ENCODE results near the gene CALCOCO1. TPM values are rescaled to one million over a fixed set of nuclear protein-coding genes. Genes with fewer than 3 reads are reported as not detected.
A peak's percentile ranks its signal among the peaks of the same experiment; 100 is the strongest.

The CALCOCO1 gene
- total RNA-seq, 2 donors from 2014 or later: 108 to 194 TPM

DNA sequence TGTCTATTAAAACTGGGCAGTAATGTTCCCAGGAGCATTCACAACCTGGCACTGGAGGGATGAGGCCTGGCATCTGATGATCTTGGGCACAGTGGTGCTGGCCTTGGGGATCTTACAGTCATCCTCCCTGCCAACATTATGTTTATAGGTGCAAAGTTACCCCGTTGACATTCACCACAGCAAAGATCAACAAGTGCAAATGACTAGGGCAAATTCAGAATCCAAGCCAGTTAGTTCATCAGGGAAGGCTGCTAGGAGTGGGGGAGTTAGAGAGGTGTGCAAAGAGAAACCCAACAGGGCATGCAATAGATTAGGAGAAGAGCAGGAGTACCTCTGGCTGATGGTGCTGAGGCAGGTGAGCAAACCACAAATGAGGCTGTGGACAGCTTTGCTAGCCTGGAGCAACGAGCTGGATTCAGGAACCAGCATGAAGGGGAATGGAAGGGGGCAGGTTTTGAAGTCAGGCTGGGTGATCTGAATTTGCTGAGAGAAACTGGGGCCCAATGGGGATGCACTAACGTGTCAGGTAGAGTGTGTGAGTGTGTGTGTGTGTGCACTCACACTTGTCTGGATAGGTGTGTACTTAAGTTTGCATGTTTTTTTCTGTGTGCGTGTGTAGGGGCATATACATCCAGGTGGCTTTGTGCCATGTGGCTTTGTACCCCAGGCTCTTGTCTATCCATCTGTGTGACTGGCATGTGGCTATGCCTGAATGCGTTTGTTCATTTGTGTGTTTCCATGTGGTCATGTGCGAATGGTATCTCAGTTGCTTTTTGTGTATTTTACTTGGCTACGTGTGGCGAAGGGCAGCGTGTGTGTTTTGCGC lies 22.9 kb upstream of the CALCOCO1 start:
- H3K27ac ChIP-seq: no peak overlapping the region
- no peak overlapping the region for H3K4me3 ChIP-seq
- no peaks in the 10 kb centered on the region for H3K36me3 ChIP-seq
- TF ChIP-seq POLR2AphosphoS5 (IDR thresholded peaks at IDR 0.05) (no peak), POLR2A (IDR thresholded peaks at IDR 0.05) (no peak)
- TF ChIP-seq, protein P1, sequence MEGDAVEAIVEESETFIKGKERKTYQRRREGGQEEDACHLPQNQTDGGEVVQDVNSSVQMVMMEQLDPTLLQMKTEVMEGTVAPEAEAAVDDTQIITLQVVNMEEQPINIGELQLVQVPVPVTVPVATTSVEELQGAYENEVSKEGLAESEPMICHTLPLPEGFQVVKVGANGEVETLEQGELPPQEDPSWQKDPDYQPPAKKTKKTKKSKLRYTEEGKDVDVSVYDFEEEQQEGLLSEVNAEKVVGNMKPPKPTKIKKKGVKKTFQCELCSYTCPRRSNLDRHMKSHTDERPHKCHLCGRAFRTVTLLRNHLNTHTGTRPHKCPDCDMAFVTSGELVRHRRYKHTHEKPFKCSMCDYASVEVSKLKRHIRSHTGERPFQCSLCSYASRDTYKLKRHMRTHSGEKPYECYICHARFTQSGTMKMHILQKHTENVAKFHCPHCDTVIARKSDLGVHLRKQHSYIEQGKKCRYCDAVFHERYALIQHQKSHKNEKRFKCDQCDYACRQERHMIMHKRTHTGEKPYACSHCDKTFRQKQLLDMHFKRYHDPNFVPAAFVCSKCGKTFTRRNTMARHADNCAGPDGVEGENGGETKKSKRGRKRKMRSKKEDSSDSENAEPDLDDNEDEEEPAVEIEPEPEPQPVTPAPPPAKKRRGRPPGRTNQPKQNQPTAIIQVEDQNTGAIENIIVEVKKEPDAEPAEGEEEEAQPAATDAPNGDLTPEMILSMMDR (IDR thresholded peaks at IDR 0.05): no peak
- no peaks in the 10 kb centered on the region for H3K9me3 ChIP-seq
- H3K27me3 ChIP-seq (replicated peaks; ENCODE audit: insufficient read depth): peaks cover 2% of the 10 kb centered on the region
- WGBS: 56% methylated on average over 10 of the region's 10 CpGs
- intact Hi-C loops (cut with DNase I): no loop called here
- DNase-seq (ENCODE audit: low spot score): no peak
- H3K4me1 ChIP-seq (replicated peaks): peaks cover 17% of the 10 kb centered on the region

DNA sequence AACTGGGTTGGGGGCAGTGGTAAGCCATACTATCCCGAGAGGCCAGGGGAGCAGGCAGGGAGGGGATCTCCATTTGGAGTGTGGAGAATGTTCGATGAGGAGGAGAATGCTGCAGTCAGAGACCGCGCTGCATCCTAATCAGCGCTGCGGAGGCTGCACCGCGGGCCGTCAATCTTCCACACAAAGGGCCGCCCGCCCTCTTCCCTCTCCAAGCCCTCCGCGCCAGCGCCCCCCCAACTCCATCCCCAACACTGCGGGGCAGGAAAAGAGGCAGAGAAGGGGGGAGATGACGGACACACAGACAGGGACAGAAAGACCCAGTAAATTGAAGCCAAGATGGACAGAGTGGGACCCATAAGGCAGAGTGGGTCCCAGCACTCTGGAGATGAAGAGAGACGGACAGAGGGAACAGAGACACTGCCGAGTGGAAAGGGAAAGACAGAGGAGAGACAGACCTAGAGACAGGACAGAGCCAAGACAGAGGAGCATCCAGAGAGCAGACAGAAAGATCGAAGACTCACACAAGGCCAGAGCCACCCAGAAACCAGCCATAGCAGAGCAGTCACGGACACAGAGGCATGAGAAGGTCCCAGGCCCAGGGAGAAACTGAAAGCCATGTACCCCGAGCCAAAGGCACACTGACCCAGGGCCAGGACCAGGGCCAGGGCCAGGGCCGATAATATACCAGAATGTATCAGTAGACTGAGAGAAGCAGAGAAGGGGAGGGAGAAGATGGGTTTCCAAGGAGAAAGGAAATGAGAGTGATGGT lies 21.0 kb upstream of the CALCOCO1 start:
- Histone ChIP-seq H3K36me3 (no peaks in the 10 kb centered on the region), H3K27me3 (replicated peaks; ENCODE audit: insufficient read depth) (peaks cover 5% of the 10 kb centered on the region), H3K9me3 (no peaks in the 10 kb centered on the region), H3K27ac (no peak overlapping the region), H3K4me3 (no peak overlapping the region), H3K4me1 (replicated peaks) (peaks cover 10% of the 10 kb centered on the region)
- intact Hi-C loops (cut with DNase I): no loop called here
- 47% methylated on average over 22 of the region's 22 CpGs for WGBS
- DNase-seq (ENCODE audit: low spot score): no peak
- no peak for TF ChIP-seq POLR2A (IDR thresholded peaks at IDR 0.05)
- TF ChIP-seq, protein P1 (IDR thresholded peaks at IDR 0.05): no peak
- no peak for TF ChIP-seq POLR2AphosphoS5 (IDR thresholded peaks at IDR 0.05)

DNA sequence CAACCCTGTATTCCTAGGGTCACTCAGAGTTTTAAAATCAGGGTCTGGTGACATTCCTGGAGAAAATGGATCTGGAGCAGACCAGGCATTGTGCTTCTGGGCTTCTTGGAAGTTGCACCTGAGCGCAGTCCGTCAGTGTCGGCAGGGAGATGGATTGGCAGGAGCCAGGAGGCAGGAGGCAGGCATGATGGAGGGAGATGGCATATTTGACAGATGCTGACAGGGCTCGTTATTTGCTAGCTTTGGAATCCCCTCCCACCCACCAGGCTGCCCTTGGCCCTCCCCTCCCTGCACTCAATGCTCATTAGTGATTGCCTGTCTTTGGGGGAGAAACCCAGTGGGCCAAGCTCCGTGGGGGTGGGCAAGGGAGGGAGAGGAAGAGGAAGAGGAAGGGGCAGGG lies 19.8 kb upstream of the CALCOCO1 start:
- Histone ChIP-seq H3K36me3 (no peaks in the 10 kb centered on the region), H3K27me3 (replicated peaks; ENCODE audit: insufficient read depth) (peaks cover 5% of the 10 kb centered on the region), H3K27ac (no peak overlapping the region), H3K4me3 (no peak overlapping the region), H3K4me1 (replicated peaks) (peaks cover 10% of the 10 kb centered on the region), H3K9me3 (no peaks in the 10 kb centered on the region)
- intact Hi-C loops (cut with DNase I): loop anchor here (2.0 kb wide), 1 partner anchor 46 kb away; no protein-coding TSS in a partner anchor
- no peak for DNase-seq (ENCODE audit: low spot score)
- no peak for TF ChIP-seq POLR2A (IDR thresholded peaks at IDR 0.05)
- TF ChIP-seq POLR2AphosphoS5 (IDR thresholded peaks at IDR 0.05): no peak
- TF ChIP-seq, protein P1 (IDR thresholded peaks at IDR 0.05): no peak
- 37% methylated on average over 5 of the region's 5 CpGs for WGBS

DNA sequence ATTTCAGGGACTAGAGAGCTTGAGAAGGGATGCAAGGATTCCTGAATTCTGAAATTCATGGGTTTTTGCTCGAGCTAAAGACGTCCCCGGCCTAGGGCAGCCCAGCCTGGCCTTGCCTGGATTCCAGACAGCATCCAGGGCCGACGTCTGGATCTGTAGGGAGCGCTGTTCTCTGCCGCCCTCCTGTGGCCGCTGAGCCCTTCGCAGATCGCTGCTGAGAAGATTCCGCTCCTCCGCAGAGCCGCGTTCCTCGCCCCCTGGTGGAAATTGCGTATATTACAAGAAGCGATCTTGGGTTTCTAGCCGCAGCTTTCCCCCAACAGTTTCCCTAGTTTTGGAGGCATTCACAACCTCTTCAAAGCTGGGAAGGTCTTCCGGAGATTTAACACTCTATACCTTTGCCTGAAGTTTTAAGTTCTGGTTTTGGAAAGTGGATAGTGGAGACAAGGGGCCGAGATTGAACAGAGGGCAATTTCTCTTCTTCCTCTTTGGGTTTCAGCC lies 19.4 kb upstream of the CALCOCO1 start:
- Histone ChIP-seq H3K27ac (no peak overlapping the region), H3K4me3 (no peak overlapping the region), H3K9me3 (no peaks in the 10 kb centered on the region), H3K27me3 (replicated peaks; ENCODE audit: insufficient read depth) (peaks cover 5% of the 10 kb centered on the region), H3K4me1 (replicated peaks) (peaks cover 10% of the 10 kb centered on the region), H3K36me3 (no peaks in the 10 kb centered on the region)
- 1% methylated on average over 20 of the region's 20 CpGs for WGBS
- TF ChIP-seq, protein P1 (IDR thresholded peaks at IDR 0.05): peak; percentile 95 to 100 (median 98)
- TF ChIP-seq POLR2A (IDR thresholded peaks at IDR 0.05) (no peak), POLR2AphosphoS5 (IDR thresholded peaks at IDR 0.05) (peak; percentile 86)
- intact Hi-C loops (cut with DNase I): loop anchor here (2.0 kb wide), 1 partner anchor 46 kb away; no protein-coding TSS in a partner anchor
- DNase-seq (ENCODE audit: low spot score): peak; percentile 91

Data from prostate gland (tissue), 2 donors.